Stimulated activated CD8-positive, alpha-beta memory T cell treated with anti-CD3 and anti-CD28 coated beads, Interleukin-4, amount 100 ng/mL, for 48 hours (primary cell): ENCODE data around the gene STK35.

Experiments used
- DNase-seq: peaks from one replicate; pipeline ENCODE4 v3.0.0-alpha.2; 2020

STK35 gene

DNA sequence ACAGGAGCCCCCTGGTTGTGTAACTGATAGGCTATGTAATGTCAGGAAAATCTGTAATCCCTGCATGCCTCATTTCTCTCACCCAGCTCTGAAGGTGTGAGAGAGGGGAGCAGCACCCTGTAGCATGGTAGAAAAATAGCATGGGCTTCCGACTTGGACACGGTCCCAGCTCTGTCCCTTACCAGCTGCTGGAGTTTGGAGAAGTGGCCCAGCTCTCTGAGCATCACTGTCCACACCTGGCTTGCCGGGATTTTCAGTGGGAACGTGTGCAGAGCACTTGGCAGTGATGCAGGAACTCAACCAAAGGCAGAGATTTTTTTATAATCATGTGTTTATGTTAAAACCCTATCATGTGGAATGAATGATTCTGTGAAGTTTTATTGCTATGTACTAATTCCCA lies 34.6 kb downstream of the STK35 start:
- no peak for DNase-seq

DNA sequence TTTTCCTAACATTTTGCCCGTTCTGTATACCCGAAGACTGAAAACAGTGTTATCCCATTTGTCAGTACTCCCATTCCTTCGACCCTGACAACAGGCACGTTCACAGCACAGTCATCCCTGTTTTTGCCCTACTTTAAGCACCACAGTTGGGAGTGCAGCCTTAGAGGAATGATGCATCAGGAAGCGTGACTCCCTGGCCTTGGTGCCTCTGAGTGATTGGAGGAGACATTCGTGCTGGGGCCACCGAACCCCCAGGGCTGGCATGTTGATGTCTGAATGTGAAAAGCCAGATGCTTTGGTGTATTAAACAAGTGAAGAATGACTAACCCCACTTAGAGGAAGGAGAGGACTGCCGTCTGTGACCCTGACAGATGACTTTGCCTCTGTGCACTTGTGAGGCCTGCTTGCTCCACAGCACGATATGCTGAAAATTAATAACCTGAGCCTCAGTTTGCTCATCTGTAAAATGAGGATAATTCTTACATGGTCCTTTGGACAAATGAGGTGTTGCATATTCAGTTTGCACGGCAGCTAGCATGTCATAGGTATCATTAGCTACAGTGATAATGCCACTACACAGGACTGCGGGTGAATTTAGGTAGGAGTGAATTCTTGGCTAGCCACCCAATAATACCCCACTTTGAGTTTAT lies 36.0 kb downstream of the STK35 start:
- DNase-seq = no peak

DNA sequence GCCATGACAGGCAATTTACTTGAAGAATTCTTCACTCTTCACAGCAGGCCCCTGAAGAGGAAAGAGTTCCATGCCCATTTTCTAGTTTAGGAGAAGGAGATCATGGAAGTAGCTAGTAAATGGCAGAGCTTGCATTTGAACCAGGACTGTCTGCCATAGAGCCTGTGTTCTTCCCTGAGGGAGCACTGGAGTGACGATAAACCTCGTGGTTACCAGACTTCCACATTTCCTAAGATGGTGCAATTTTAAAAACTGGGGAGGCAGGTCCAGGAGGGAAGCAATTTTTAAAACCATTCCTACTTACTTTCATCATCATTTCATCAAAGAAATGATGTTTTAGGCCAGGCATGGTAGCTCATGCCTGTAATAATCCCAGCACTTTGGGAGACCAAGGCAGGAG lies 36.8 kb downstream of the STK35 start:
- DNase-seq = no peak

DNA sequence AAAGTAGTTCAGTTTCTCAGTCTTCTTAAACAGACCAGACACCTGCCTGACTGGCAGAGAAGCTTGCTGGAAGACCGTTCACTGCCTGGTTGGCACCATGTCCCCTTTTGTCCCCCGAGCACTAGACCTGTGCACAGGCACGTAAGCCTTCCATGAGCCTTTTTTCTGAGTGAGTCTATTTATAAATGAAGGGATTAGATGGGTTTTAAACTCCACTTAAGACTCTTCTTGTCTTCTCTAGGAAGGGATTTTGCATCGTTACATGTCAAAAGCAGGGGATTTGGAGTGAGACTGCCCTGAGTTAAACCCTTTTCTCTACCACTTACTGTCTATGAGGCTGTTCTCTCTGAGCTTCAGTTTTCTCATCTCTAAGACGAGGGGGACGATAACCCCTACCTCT lies 37.6 kb downstream of the STK35 start:
- DNase-seq = no peak

DNA sequence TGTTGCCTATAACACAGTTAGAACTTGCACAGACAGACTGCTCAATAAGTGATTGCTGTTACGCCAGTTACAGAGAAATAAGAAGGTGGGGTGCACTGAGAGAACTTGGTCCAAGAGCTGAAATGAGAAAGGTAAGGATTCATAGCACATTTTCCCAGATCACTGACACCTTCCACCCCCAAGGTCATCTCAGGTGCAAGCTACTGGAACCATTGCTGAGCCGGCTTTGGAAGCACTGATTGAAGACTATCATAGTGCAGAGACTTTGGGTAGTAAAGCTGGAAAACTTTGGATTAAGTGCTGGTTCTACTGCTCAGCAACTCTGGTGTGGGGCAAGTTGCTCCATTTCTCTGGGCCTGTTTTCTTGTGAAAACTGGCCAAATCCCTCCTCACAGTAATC lies 38.1 kb downstream of the STK35 start:
- DNase-seq = no peak

DNA sequence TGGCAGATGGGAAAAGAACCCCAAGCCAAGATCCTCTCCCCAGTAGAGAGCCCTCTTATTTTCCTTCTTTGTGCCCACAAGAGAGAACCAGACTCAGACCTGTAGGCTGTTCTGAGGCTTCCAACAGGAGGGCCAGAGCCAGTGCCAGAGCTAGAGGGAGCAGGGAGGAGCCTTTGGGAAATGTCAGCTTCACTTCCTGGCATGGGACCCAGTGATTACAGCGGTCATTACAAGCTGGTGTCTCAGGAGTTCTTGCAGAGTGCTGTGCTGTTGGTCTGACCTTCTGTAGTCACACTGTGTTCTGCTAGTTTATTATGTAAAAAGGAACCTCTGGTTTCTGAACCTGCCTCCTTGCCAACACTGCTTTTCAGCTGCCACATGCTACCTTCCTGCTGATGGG lies 38.9 kb downstream of the STK35 start:
- no peak for DNase-seq

DNA sequence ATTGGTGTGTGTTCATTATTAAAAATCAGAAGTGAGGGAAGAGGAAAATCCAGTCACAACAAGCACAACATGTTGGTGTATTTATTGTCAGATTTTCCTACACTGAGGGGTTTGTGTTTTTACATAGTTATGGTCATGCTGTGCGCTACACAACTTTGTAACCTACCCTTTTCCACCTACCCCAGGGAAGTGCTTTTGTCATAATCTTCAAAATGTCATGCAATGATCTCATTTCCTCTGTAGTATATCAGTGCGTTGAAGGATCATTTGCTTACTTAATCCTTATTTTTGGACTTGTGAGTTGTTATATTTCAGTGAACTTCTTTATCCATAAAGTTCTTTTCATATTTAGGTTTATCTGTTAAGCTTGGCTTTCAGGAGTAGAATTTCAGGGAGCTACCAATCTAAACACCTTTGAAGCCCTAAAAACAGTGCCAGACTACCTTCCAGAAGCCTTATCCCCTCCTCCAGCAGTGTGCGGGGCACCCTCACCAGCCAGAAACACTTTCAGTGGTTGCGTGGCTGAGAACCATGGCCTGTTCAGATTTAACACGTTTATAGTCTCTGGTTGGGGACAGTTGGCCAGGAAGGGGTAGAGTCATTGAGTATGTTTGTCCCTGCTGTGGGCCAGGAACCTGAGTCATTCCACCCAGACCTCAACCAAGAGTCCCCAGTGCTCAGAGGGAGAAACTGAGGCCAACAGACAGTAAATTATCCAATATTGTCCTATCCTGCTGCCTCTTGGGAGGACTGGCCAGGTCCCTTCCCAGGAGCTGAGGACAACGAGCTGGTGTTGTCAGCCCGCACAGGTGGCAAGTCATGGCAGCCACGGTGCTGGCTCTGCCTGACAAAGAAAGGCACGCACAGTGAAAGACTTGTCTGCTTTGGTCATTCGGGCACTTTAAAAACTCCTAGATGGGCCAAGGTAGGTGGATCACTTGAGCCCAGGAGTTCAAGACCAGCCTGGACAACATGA lies 40.3 kb downstream of the STK35 start:
- no peak for DNase-seq

DNA sequence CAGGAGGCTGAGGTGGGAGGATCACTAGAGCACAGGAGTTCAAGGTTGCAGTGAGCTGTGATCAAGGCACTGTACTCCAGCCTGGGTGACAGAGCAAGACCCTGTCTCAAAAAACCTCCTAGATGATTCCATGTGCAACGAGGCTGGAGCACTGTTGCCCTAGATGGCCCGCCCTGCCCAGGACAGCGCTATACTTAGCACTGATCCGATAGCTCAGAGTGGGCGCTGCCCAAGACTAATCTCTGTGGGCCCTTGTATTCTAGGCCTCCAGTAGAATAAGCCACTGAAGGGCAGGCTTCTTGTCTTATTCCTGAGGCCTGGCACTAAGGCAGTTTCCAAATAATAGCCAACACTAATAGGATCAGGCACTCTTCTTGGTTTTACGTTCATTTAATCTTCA lies 41.0 kb downstream of the STK35 start:
- DNase-seq = no peak

DNA sequence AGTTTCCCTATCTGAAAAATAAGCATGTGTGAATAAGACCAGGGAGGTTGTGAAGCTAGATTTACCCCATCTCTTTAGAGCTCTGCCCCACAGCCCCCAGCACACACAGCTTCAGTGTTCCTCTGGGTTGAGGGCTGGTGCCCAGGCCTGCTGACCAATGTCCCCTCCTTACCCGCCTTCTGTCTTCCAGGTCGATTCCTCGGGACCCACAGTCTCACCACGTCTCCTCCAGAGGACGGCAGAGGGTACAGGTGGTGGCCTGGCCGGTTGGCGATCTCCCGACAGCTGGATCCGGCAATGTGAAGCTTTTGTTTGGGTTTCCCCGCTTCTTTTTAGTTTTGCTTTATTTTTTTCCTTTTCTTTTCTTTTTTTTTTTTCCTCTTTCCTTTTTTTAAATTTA lies 42.0 kb downstream of the STK35 start:
- DNase-seq = no peak

DNA sequence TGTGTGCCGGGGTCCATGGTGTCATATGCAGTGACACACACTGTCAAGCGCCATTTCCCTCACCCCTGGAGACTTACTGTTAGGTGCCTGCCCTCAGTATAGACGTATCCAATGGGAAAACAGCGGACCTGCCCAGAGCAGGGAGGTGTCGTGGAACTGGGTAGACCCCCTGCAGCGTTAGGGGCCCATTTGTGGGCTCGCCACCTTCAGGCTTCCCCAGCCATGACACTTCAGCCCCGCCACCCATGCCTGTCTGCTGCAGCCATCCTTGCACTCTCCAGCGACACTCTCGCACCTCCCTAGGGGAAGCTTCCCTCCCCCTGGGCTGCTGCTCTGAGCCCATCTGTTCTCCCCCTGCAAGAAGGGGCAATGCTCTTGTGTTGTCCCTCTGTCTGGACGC lies 43.2 kb downstream of the STK35 start:
- DNase-seq = no peak

DNA sequence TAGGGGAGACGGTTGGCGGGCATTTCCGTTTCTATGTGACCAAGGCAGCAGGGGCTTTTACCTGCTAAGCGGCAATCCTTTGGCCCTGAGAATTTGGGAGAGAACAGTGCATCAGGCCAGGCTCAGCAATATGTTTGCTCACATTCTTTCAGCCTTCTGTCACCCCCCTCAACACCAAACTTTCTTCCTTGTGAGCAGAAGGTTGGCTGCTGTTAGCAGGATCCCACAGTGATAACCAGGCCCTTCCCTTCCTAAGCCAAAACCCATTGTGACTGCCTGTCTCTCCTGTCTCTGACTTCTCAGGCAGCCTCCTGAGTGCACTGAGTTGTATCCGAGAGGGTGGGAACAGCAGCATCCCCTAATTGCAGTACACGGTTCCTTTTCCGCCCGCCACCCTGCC lies 43.7 kb downstream of the STK35 start:
- no peak for DNase-seq

DNA sequence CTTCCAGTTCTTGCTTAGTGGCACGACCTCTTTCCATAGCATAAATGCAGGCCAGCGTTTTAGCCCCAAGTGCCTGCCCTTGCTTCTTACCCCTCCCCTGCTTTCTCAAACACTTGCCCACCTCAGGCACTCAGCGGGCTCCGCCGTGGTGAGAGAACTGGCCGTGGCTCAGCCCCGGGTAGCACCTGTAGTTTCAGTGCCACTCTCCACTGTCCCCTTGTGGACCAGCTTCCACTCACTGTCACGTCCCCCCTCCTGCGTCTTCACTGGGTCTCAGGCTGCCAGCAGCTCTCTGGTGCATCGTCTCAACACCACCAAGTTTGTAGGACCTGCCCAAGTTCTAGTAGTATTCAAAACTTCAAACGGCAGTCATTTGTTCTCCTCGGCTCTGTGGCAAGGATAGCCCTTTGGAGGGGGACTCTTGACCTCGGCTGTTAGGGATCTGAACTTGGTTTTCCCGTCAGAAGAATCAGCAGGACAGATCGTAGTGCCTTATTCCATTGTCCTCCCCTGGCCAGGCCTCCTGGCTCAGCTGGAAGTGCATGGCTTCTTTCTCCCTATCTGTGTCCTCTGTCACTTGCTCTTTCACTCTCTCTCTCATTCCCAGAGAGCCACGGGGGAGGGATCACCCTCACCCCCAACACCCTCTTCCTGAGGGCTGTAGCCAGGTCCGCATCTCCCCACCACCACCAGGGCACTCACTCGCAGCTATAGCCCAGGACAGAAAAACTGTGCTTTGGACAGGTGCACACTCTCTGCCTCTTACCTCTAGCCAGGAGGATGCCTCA lies 44.6 kb downstream of the STK35 start:
- DNase-seq = no peak

DNA sequence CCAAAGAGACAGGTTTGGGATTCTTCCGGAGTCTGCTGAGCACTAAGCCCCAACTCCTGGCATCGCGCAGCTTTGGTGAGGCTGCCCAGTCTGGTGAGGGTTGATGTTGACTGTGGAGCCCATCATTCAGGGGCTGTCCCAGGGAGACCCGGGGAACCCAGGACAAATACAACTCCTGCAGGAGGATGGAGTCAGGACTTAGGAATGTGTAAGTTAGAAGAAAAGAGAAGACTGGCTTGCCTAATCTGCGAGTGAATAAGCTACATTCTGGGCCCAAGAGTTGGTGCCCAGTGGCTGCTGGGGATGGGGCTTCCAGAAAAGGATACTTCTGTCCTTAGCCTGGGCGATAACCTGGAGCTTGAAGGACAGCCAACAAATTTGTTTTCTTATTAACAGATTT lies 47.9 kb downstream of the STK35 start:
- no peak for DNase-seq

DNA sequence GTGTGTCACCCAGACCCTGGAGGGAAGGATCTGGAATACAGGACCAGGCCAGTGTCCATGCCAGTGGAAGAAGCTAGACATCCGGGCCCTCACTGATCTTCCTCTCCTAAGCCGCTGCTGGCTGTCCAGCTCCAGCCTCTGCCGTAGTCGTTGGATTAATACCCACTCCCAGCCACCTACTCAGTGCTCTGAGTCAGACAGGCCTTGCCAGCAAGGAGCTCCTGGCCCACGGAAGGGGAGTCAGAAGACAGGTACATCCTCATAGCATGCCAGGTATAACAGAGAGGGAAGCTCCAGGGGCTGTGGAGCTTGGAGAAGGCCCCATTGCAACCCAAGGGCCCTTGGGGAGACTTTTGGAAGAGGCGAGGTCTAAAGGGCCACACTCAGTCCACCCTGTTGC lies 49.0 kb downstream of the STK35 start:
- DNase-seq = no peak

DNA sequence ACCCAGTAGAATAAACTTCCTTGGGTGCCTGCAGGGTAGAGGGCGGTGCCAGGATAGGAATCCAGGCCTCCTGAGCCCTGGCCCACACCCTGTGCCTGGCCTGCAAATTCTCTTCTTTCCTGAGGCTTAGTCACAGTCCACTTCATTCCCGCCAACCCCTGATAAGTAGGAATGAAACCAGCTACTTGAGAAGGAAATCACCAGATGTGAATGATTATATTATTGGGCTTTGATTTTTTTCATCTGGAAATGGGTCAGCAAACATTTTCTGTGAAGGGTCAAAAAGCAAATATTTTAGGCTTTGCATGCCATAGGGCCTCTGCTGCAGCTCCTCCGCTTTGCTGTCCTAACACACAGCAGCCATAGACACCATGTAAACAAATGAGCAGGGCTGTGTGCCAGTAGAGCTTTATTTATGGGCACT lies 50.2 kb downstream of the STK35 start:
- DNase-seq = no peak

DNA sequence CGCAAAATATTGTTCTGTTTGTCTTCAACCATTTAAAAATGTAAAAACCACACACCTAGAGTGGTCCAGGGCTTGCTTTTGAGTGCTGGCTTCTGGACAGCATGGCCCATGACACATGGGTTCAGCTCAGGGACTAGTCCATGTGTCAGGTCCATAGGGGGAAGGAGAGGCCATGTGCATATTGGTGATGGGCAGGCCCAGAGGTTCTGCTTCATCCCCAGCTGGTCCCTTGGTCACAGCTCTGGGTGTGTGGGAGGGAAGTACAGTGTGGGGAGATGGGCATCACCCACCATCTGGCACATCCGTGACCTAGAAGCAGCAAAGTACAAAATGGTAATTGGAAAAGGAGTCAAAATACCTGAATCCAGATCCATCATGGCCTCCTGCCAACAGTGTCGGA lies 50.7 kb downstream of the STK35 start:
- no peak for DNase-seq

DNA sequence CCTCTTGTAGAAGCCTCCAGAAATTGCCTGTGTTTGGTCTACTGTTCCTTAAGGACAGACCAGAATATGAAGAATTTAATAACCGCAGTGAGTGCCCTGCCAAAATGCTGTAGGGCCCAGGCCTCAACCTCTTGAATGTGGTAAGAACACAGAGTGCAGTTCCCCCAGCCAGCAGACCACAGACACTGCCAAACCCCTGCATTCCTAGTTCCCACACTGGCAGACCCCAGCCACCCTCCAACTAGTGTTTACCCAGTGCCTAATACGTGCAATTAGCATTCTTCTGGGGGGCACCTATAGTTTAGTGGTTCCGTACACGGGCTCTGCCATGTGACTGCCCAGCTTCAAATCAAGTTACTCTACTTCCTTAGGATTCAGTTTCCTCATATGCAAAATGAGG lies 51.7 kb downstream of the STK35 start:
- DNase-seq = no peak

DNA sequence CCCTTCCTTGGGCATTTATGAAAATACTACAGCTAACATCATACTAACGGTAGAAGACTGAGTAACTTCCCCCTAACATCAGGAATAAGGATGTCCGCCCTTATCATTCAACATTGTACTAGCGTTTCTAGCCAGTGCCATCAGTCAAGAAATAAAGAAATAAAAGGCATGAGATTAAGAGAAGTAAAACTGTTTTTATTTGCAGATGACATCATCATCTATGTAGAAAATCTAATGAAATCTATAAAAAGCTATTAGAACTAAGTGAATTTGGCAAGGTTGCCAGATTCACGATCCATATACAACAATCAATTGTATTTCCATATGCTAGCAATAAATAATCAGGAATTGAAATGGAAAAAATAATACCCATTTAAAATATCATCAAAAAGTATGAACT lies 54.6 kb downstream of the STK35 start:
- no peak for DNase-seq

DNA sequence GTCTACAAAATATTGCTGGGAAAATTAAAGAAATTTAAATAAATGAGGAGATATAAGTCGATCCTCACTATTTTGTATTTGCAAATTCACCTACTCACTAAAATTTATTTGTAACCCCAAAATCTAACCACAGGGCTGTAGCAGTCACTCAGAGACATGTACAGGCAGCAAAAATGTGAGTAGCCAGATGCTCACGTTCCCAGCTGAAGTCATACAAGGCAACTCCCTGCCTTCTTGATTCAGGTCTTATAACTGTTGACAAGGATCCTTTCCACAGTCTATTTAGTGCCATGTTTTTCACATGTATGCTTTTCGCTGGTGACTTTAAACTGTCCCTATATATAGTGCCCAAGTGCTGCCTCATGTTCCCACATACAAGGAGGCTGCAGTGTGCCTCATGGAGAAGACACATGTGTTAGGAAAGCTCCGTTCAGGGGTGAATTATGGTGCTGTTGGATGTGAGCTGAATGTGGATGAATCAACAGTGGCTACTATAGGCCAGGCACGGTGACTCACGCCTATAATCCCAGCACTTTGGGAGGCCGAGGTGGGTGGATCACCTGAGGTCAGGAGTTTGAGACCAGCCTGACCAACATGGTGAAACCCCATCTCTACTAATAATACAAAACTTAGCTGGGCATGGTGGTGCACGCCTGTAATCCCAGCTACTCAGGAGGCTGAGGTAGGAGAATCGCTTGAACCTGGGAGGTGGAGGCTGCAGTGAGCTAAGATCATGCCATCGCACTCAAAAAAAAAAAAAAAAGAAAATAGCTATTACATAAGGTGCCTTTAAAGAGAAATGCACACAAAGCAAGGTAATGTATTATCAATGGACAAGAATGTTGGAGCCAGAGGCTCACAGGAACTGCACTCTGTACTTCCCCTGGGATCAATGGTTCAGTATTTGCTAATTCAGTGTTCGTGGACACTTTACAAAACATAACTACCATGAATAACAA lies 55.3 kb downstream of the STK35 start:
- no peak for DNase-seq

DNA sequence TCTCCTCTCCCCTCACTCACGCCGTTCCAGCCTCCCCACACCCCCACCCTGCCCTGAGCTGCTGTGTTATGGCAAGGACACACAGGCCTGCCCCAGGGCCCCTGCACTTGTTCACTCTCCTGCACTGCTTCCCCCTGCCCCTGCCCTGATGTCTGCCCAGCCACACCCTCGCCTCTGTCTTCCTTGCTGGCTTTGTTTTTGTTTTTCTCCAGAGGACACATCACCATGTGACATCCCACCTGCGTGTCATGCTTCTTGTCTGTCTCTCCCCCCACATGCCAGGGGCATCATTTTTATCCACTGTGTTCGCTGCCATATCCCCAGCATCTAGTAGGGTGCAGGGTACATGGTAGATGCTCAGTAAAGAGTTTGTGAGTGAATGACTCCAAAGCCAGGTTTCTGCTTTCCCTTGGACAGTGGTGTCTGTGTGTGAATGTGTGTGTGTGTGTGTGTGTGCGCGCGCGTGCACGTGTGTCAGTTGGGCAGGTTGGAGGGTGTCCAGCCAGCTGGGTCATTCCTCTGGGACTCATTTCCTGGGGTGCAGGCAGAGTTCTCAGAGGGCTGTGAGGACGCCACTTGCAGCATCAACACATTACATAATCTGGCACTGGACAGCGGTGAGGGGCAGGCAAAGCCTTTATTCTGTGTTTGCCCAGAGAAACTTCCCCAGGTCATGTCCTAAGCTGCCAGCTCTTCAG lies 60.6 kb downstream of the STK35 start:
- no peak for DNase-seq

DNA sequence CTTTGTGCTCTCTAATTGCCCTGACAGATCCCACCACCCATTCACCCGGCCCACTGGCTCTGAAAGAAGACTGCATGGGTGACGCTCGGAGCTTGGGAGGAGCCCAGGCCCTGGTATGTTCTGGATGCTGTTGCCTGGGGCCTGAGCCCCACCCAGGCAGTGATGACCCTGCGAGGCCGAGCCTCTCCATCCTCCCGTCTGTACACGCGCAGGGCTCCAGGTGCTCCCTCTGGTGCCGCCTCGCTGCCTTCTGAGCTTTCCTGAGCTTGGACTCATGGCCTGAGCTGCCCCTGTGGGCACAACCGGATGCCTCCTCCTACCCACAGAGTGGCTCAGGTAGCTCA lies 61.2 kb downstream of the STK35 start:
- DNase-seq = no peak

DNA sequence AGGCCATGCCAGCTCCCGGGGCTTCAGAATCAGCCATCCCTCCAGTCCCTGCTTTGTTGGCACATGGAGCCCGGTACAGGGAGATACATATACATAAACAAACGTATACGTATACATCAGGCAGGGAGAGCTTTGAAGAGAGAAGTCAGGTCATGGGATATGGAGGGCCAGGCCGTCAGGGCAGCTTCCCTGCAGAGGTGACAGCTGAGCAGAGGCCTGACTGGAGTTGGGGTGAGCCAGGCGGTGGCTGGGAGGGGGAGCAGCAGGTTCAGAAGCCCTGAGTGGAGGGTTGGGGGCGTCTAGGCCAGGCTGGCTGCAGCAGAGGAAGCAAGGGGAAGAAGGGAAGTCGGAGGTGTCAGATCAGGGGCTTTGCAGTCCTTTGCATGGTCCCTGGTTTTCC lies 61.7 kb downstream of the STK35 start:
- DNase-seq = no peak
